Fibroblast of lung (primary cell): ENCODE results near the gene CSKMT. TPM values are rescaled to one million over a fixed set of nuclear protein-coding genes. Genes with fewer than 3 reads are reported as not detected.

Experiments used
- DNase-seq, 2 donors: peaks; one replicate each; pipeline versions ENCODE4 v3.0.0 to v3.0.0-alpha.2; 2010; ENCODE audit warnings: low read depth in 2 of 2
- H2AFZ ChIP-seq: 2 replicates; pipeline ENCODE4 v1.5.1; 2012; ENCODE audit warnings: low read length, control low read depth, inconsistent platforms
- H3K27ac ChIP-seq: 2 replicates; pipeline ENCODE4 v1.5.1; 2011; ENCODE audit warnings: low read length, control low read depth; ENCODE audit not compliant: insufficient read depth
- H3K27me3 ChIP-seq: 2 replicates; pipeline ENCODE4 v1.5.1; 2011; ENCODE audit warnings: mild to moderate bottlenecking, low read length; ENCODE audit not compliant: control insufficient read depth, insufficient read depth
- H3K36me3 ChIP-seq: 2 replicates; pipeline ENCODE4 v1.5.1; 2011; ENCODE audit warnings: low read length; ENCODE audit not compliant: control insufficient read depth, insufficient read depth
- H3K4me1 ChIP-seq: 2 replicates; pipeline ENCODE4 v1.5.1; 2011; ENCODE audit warnings: low read length; ENCODE audit not compliant: control insufficient read depth, insufficient read depth; ENCODE audit errors: extremely low read depth
- H3K4me2 ChIP-seq: 2 replicates; pipeline ENCODE4 v1.5.1; 2011; ENCODE audit warnings: low read length, control low read depth; ENCODE audit not compliant: insufficient read depth; ENCODE audit errors: extremely low read depth
- H3K4me3 ChIP-seq, 4 experiments: fragments of 200-600 bp in 1 of 4; sonication (generic) in 1 of 4; replicated peaks in 1 of 4; 2 replicates each; pipeline ENCODE4 v1.5.1; 2011 to 2016; ENCODE audit warnings: low read length in 4 of 4, low read depth in 3 of 4, mild to moderate bottlenecking in 3 of 4, control low read depth in 2 of 4, inconsistent platforms in 1 of 4, mixed read lengths in 1 of 4; ENCODE audit not compliant: insufficient read depth in 1 of 4; ENCODE audit errors: control extremely low read depth in 1 of 4
- H3K79me2 ChIP-seq: 2 replicates; pipeline ENCODE4 v1.5.1; 2012; ENCODE audit warnings: mild to moderate bottlenecking, low read length, inconsistent platforms; ENCODE audit not compliant: control insufficient read depth, insufficient read depth
- H3K9ac ChIP-seq: 2 replicates; pipeline ENCODE4 v1.5.1; 2011; ENCODE audit warnings: mild to moderate bottlenecking, low read length, control low read depth; ENCODE audit not compliant: insufficient read depth
- H3K9me3 ChIP-seq: 2 replicates; pipeline ENCODE4 v1.5.1; 2012; ENCODE audit warnings: low read depth, low read length; ENCODE audit not compliant: control insufficient read depth, insufficient read depth
- H4K20me1 ChIP-seq: 2 replicates; pipeline ENCODE4 v1.5.1; 2011; ENCODE audit warnings: low read length; ENCODE audit not compliant: control insufficient read depth, insufficient read depth; ENCODE audit errors: extremely low read depth
- EZH2 ChIP-seq: IDR thresholded peaks from 2 replicates; pipeline ENCODE4 v1.5.1; 2012; ENCODE audit warnings: low read length, control low read depth, mild to moderate bottlenecking; ENCODE audit errors: missing control alignments
- polyA plus RNA-seq, 2 donors: library from polyadenylated mRNA; depleted of rRNA in 1 of 2; stranded (reverse) in 1 of 2; unstranded in 1 of 2; fragments of >200 nt; gene quantifications; 2 replicates each; pipeline ENCODE4 v1.2.1, GENCODE V29; 2011 to 2012; ENCODE audit warnings: missing spikeins in 1 of 2
- total RNA-seq: library from RNA; depleted of rRNA; stranded (reverse); fragments of >200 nt; gene quantifications from 2 replicates; pipeline ENCODE4 v1.2.1, GENCODE V29; 2014
- TF ChIP-seq, protein P1 (sequence below), 2 donors: IDR thresholded peaks in 1 of 2; conservative IDR thresholded peaks in 1 of 2; 1 replicate in 1 of 2; 2 replicates in 1 of 2; pipeline ENCODE4 v1.5.1; 2011 to 2012; ENCODE audit warnings: low read length in 2 of 2, control low read depth in 1 of 2, inconsistent platforms in 1 of 2, low read depth in 1 of 2, mild to moderate bottlenecking in 1 of 2

The CSKMT gene
- total and polyA plus RNA-seq, 2 donors (not counting 1 experiment from before 2014, with no cell fraction given), result 2.9 to 8.4 TPM

DNA sequence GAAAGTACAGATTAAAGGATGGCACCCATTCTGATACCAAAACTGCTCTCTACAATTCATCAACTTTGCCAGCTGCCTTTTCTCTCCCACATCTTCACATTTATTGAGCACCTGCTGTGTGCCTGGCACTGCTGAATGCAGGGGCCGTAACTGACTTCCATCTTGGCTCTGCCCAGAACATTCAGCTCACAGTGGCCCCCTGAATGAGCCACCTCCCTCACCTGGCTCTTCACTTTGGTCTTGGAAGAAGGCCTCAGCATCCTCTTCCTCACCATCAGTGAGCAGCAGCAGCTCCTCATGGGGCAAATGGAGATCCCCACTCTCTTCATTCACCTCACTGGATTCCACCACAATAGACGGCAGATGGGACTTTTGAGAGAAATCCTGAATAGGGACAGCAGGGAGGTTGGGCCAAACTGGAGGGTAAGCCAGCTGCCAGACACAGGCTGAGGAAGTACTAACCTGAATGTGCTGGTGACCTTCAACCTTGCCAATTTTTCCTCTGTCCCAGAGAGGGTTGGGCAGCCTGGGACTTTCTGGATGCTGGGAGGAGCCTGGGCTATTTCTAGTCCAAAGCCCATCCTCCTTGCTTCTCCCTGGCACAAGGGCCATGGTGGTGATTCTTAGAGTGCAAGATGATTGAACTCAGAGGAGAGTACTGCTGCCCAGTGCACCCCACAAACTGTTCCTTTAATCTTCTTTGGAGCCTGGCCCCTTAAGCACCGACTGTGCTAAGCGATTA, 4.5 kb downstream of the CSKMT start:
- H3K9ac ChIP-seq, result no peak overlapping the region
- H3K4me1 ChIP-seq, result peaks cover 10% of the 10 kb centered on the region
- H3K36me3 ChIP-seq, result peaks cover 11% of the 10 kb centered on the region
- H4K20me1 ChIP-seq, result no peaks in the 10 kb centered on the region
- no peak for DNase-seq
- no peak overlapping the region for H3K4me3 ChIP-seq
- no peak overlapping the region for H2AFZ ChIP-seq
- no peak overlapping the region for H3K27ac ChIP-seq
- H3K4me2 ChIP-seq, result no peak overlapping the region
- H3K9me3 ChIP-seq, result no peaks in the 10 kb centered on the region
- H3K79me2 ChIP-seq, result peaks cover 30% of the 10 kb centered on the region
- H3K27me3 ChIP-seq, result no peaks in the 10 kb centered on the region
- TF ChIP-seq, protein P1, sequence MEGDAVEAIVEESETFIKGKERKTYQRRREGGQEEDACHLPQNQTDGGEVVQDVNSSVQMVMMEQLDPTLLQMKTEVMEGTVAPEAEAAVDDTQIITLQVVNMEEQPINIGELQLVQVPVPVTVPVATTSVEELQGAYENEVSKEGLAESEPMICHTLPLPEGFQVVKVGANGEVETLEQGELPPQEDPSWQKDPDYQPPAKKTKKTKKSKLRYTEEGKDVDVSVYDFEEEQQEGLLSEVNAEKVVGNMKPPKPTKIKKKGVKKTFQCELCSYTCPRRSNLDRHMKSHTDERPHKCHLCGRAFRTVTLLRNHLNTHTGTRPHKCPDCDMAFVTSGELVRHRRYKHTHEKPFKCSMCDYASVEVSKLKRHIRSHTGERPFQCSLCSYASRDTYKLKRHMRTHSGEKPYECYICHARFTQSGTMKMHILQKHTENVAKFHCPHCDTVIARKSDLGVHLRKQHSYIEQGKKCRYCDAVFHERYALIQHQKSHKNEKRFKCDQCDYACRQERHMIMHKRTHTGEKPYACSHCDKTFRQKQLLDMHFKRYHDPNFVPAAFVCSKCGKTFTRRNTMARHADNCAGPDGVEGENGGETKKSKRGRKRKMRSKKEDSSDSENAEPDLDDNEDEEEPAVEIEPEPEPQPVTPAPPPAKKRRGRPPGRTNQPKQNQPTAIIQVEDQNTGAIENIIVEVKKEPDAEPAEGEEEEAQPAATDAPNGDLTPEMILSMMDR (conservative IDR thresholded peaks at IDR 0.05 in 1 of 2, IDR thresholded peaks at IDR 0.05 in 1 of 2; ENCODE audit: low read depth in 1 of 2, low read length in 2 of 2), result no peak
- no peak for TF ChIP-seq EZH2

GRCh38 chr11:62671236-62671607, 6.1 kb downstream of the CSKMT start:
- H3K79me2 ChIP-seq, result peaks cover 18% of the 10 kb centered on the region
- TF ChIP-seq, protein P1 (conservative IDR thresholded peaks at IDR 0.05 in 1 of 2, IDR thresholded peaks at IDR 0.05 in 1 of 2; ENCODE audit: low read depth in 1 of 2, low read length in 2 of 2), result no peak
- TF ChIP-seq EZH2, result no peak
- no peaks in the 10 kb centered on the region for H3K9me3 ChIP-seq
- H3K4me2 ChIP-seq, result peak overlapping the region; percentile 75
- no peak for DNase-seq
- H3K27ac ChIP-seq, result peak overlapping the region; percentile 70
- H3K36me3 ChIP-seq, result peaks cover 10% of the 10 kb centered on the region
- H3K9ac ChIP-seq, result peak overlapping the region; percentile 66
- H4K20me1 ChIP-seq, result no peaks in the 10 kb centered on the region
- H3K4me1 ChIP-seq, result peaks cover 8% of the 10 kb centered on the region
- H2AFZ ChIP-seq, result peak overlapping the region; percentile 68
- H3K27me3 ChIP-seq, result no peaks in the 10 kb centered on the region
- H3K4me3 ChIP-seq, result peak overlapping the region; percentile 51 to 92 (median 66)

- Histone ChIP-seq H3K9ac (peak within 1 kb of the TSS; percentile 66), H3K4me2 (peak within 1 kb of the TSS; percentile 88), H3K9me3 (no peaks in the 10 kb centered on the region), H3K36me3 (peaks cover 9% of the 10 kb centered on the region), H4K20me1 (no peaks in the 10 kb centered on the region), H2AFZ (peak within 1 kb of the TSS; percentile 68), H3K4me1 (peaks cover 2% of the 10 kb centered on the region), H3K79me2 (peaks cover 12% of the 10 kb centered on the region), H3K27ac (peak within 1 kb of the TSS; percentile 70), H3K27me3 (no peaks in the 10 kb centered on the region), H3K4me3 (peak within 1 kb of the TSS; percentile 51 to 92 (median 66))
- DNase-seq, result peak; percentile 88 to 92
- no peak for TF ChIP-seq EZH2
- TF ChIP-seq, protein P1 (conservative IDR thresholded peaks at IDR 0.05 in 1 of 2, IDR thresholded peaks at IDR 0.05 in 1 of 2; ENCODE audit: low read depth in 1 of 2, low read length in 2 of 2), result no peak
These were observed 6.7 kb downstream of the CSKMT start, which contains the start of the genes LBHD1 and UQCC3 for GRCh38 chr11:62671608-62672389. Gene LBHD1, minus strand, starts transcription at chr11:62672267. Its CDS starts 2,236 bp downstream, at chr11:62670031. Gene UQCC3, plus strand, starts transcription at chr11:62671673. Its CDS starts 73 bp downstream, at chr11:62671746.
